ENCODE data around the gene DCLK2. TPM values are rescaled to one million over a fixed set of nuclear protein-coding genes. Genes with fewer than 3 reads are reported as not detected.
"Not testable (repeated sequence)": the region's sequence is repeated elsewhere in the genome, so short reads cannot be mapped to it uniquely, and the experiment has no call there.

Gene DCLK2
- total RNA-seq, 2 donors from 2014 or later = 0.20 to 0.42 TPM

- Mint-ChIP-seq H3K9me3 (no peaks in the 10 kb centered on the region), H3K27ac (no peak overlapping the region), H3K36me3 (ENCODE audit: low read depth) (no peaks in the 10 kb centered on the region), H3K4me3 (no peak overlapping the region), H3K4me1 (no peaks in the 10 kb centered on the region), H3K27me3 (ENCODE audit: insufficient read depth) (no peaks in the 10 kb centered on the region)
- Histone ChIP-seq H3K4me3 (ENCODE audit: low read length) (no peak overlapping the region), H3K27ac (ENCODE audit: low read depth, low read length) (no peak overlapping the region), H3K4me1 (ENCODE audit: control insufficient read depth, insufficient read depth, low read length) (no peaks in the 10 kb centered on the region), H3K9ac (ENCODE audit: extremely low read depth, low read length, poor library complexity, severe bottlenecking) (no peak overlapping the region), H3K9me3 (ENCODE audit: control insufficient read depth, low read length) (no peaks in the 10 kb centered on the region), H3K27me3 (ENCODE audit: control insufficient read depth, insufficient read depth, low read length, poor library complexity, severe bottlenecking) (no peaks in the 10 kb centered on the region), H3K36me3 (ENCODE audit: control insufficient read depth, insufficient read depth, low read length) (no peaks in the 10 kb centered on the region)
- TF ChIP-seq CTCF (conservative IDR thresholded peaks at IDR 0.05) = no peak
- no peak for DNase-seq
- 89 to 100% methylated on average over 1 to 2 of the region's 2 CpGs for WGBS, 2 experiments (ENCODE audit: insufficient coverage in 1 of 2, insufficient read length in 1 of 2)
Observed at GRCh38 chr4:150160473-150160872, 82.2 kb downstream of the DCLK2 start.

DNA sequence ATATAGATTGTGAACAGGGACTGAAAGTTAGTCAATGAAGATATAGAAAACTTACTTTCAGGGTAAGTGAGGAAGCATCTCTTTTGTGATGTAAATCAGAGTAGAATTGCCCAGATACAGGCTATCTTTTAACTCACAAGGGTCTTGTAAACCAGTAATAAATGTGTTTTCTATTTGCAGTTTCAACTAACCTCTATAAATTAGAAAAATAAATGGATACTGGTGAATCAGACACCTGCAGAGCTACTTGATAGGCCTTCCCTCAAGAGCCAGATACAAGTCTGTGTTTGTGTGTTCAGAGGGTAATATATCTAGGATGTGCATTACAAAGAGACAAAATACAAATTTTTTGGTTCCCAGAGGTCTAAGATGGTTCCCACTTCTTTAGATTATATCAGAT, 82.9 kb downstream of the DCLK2 start:
- H3K9me3 ChIP-seq (ENCODE audit: control insufficient read depth, low read length) = no peaks in the 10 kb centered on the region
- H3K4me1 Mint-ChIP-seq = no peaks in the 10 kb centered on the region
- no peaks in the 10 kb centered on the region for H3K27me3 Mint-ChIP-seq (ENCODE audit: insufficient read depth)
- H3K27ac Mint-ChIP-seq = no peak overlapping the region
- H3K36me3 ChIP-seq (ENCODE audit: control insufficient read depth, insufficient read depth, low read length) = no peaks in the 10 kb centered on the region
- H3K4me1 ChIP-seq (ENCODE audit: control insufficient read depth, insufficient read depth, low read length) = no peaks in the 10 kb centered on the region
- H3K9ac ChIP-seq (ENCODE audit: extremely low read depth, low read length, poor library complexity, severe bottlenecking) = no peak overlapping the region
- no peak for TF ChIP-seq CTCF (conservative IDR thresholded peaks at IDR 0.05)
- no peaks in the 10 kb centered on the region for H3K36me3 Mint-ChIP-seq (ENCODE audit: low read depth)
- H3K4me3 ChIP-seq (ENCODE audit: low read length) = no peak overlapping the region
- no peak for DNase-seq
- no peaks in the 10 kb centered on the region for H3K27me3 ChIP-seq (ENCODE audit: control insufficient read depth, insufficient read depth, low read length, poor library complexity, severe bottlenecking)
- H3K4me3 Mint-ChIP-seq = no peak overlapping the region
- no peaks in the 10 kb centered on the region for H3K9me3 Mint-ChIP-seq
- H3K27ac ChIP-seq (ENCODE audit: low read depth, low read length) = no peak overlapping the region

GRCh38 chr4:150162020-150162419, 83.8 kb downstream of the DCLK2 start:
- WGBS, 2 experiments (ENCODE audit: insufficient coverage in 1 of 2, insufficient read length in 1 of 2) = 97 to 100% methylated on average over 1 to 2 of the region's 2 CpGs
- H3K9ac ChIP-seq (ENCODE audit: extremely low read depth, low read length, poor library complexity, severe bottlenecking); H3K4me3 ChIP-seq (ENCODE audit: low read length); H3K27me3 Mint-ChIP-seq (ENCODE audit: insufficient read depth); H3K27me3 ChIP-seq (ENCODE audit: control insufficient read depth, insufficient read depth, low read length, poor library complexity, severe bottlenecking); H3K27ac ChIP-seq (ENCODE audit: low read depth, low read length); H3K36me3 ChIP-seq (ENCODE audit: control insufficient read depth, insufficient read depth, low read length); H3K4me1 Mint-ChIP-seq; DNase-seq; H3K36me3 Mint-ChIP-seq (ENCODE audit: low read depth); H3K9me3 ChIP-seq (ENCODE audit: control insufficient read depth, low read length); H3K4me1 ChIP-seq (ENCODE audit: control insufficient read depth, insufficient read depth, low read length); H3K9me3 Mint-ChIP-seq; H3K4me3 Mint-ChIP-seq: not testable (repeated sequence)
- peak overlapping the region; percentile 21 for H3K27ac Mint-ChIP-seq

GRCh38 chr4:150164055-150164454, 85.8 kb downstream of the DCLK2 start:
- no peaks in the 10 kb centered on the region for H3K36me3 ChIP-seq (ENCODE audit: control insufficient read depth, insufficient read depth, low read length)
- Mint-ChIP-seq H3K27me3 (ENCODE audit: insufficient read depth) (no peaks in the 10 kb centered on the region), H3K9me3 (no peaks in the 10 kb centered on the region), H3K27ac (no peak overlapping the region), H3K36me3 (ENCODE audit: low read depth) (no peaks in the 10 kb centered on the region), H3K4me3 (no peak overlapping the region), H3K4me1 (no peaks in the 10 kb centered on the region)
- H3K27me3 ChIP-seq (ENCODE audit: control insufficient read depth, insufficient read depth, low read length, poor library complexity, severe bottlenecking) = no peaks in the 10 kb centered on the region
- H3K9me3 ChIP-seq (ENCODE audit: control insufficient read depth, low read length) = no peaks in the 10 kb centered on the region
- H3K9ac ChIP-seq (ENCODE audit: extremely low read depth, low read length, poor library complexity, severe bottlenecking) = no peak overlapping the region
- H3K4me1 ChIP-seq (ENCODE audit: control insufficient read depth, insufficient read depth, low read length) = no peaks in the 10 kb centered on the region
- TF ChIP-seq CTCF (conservative IDR thresholded peaks at IDR 0.05) = no peak
- no peak overlapping the region for H3K4me3 ChIP-seq (ENCODE audit: low read length)
- no peak for DNase-seq
- no peak overlapping the region for H3K27ac ChIP-seq (ENCODE audit: low read depth, low read length)

Measured in endodermal cell (in vitro differentiated cells).